Putamen (tissue), 1 donor: ENCODE data around the gene PLGLB1.
"Not testable (repeated sequence)": the region's sequence is repeated elsewhere in the genome, so short reads cannot be mapped to it uniquely, and the experiment has no call there.

Source experiments
- DNase-seq: peaks from one replicate; pipeline ENCODE4 v3.0.0-alpha.2; 2016; ENCODE audit warnings: low spot score

Gene PLGLB1

GRCh38 chr2:87021744-87022143, at the start of gene PLGLB1:
Gene PLGLB1, minus strand, starts transcription at chr2:87021844. Its CDS starts 61 bp downstream, at chr2:87021783.
- not testable (repeated sequence) for DNase-seq

- not testable (repeated sequence) for DNase-seq
Observed at GRCh38 chr2:87064305-87064704, 42.7 kb upstream of the PLGLB1 start.

- not testable (repeated sequence) for DNase-seq
Observed at GRCh38 chr2:87063431-87063830, 41.8 kb upstream of the PLGLB1 start.

- not testable (repeated sequence) for DNase-seq
Observed at GRCh38 chr2:87061519-87061918, 39.9 kb upstream of the PLGLB1 start.

GRCh38 chr2:87057606-87058005, 36.0 kb upstream of the PLGLB1 start:
- DNase-seq = not testable (repeated sequence)

GRCh38 chr2:87056843-87057242, 35.2 kb upstream of the PLGLB1 start:
- not testable (repeated sequence) for DNase-seq

GRCh38 chr2:87056435-87056834, 34.8 kb upstream of the PLGLB1 start:
- not testable (repeated sequence) for DNase-seq

- DNase-seq = not testable (repeated sequence)
Observed at GRCh38 chr2:87054375-87054774, 32.7 kb upstream of the PLGLB1 start.

GRCh38 chr2:87041321-87041978, 19.8 kb upstream of the PLGLB1 start:
- DNase-seq = not testable (repeated sequence)

GRCh38 chr2:87028607-87029006, 7.0 kb upstream of the PLGLB1 start:
- DNase-seq = not testable (repeated sequence)

GRCh38 chr2:87026816-87027215, 5.2 kb upstream of the PLGLB1 start:
- not testable (repeated sequence) for DNase-seq

- DNase-seq = not testable (repeated sequence)
Observed at GRCh38 chr2:87025927-87026326, 4.3 kb upstream of the PLGLB1 start.

- DNase-seq = not testable (repeated sequence)
Observed at GRCh38 chr2:87023988-87024615, 2.5 kb upstream of the PLGLB1 start.

GRCh38 chr2:87021043-87021442, 601 bp downstream of the PLGLB1 start:
- not testable (repeated sequence) for DNase-seq

GRCh38 chr2:87019053-87019452, 2.6 kb downstream of the PLGLB1 start:
- not testable (repeated sequence) for DNase-seq

- DNase-seq = not testable (repeated sequence)
Observed at GRCh38 chr2:87014489-87015169, 7.0 kb downstream of the PLGLB1 start.

- DNase-seq = not testable (repeated sequence)
Observed at GRCh38 chr2:87004398-87004797, 17.2 kb downstream of the PLGLB1 start.
